Measurements from ENCODE around the gene C11orf68. TPM values are rescaled to one million over a fixed set of nuclear protein-coding genes. Genes with fewer than 3 reads are reported as not detected.
A peak's percentile ranks its signal among the peaks of the same experiment; 100 is the strongest.

The C11orf68 gene
- total RNA-seq: 10 to 100 TPM; 17.9 to 38.8 TPM
- polyA plus RNA-seq: 10 to 100 TPM; 26.8 to 30.8 TPM
- long read RNA-seq, donor 1, transcript C11orf68-203 (1 exons, 1,528 nt): major isoform, 25 of 304 reads
- long read RNA-seq, donor 1, transcript C11orf68-202 (2 exons, 1,559 nt): minor isoform, 17 of 304 reads
- long read RNA-seq, donor 1, transcript C11orf68-201 (2 exons, 1,619 nt): minor isoform, 7 of 304 reads
- long read RNA-seq, donor 1, partial matches to known transcripts: 255 of 304 reads
- long read RNA-seq, donor 1, other reads (novel, unspliced or antisense): 0 of 304 reads
- long read RNA-seq, donor 2, transcript C11orf68-202 (2 exons, 1,559 nt): major isoform, 11 of 20 reads
- long read RNA-seq, donor 2, transcript C11orf68-203 (1 exons, 1,528 nt): minor isoform, 5 of 20 reads
- long read RNA-seq, donor 2, partial matches to known transcripts: 0 of 20 reads
- long read RNA-seq, donor 2, other reads (novel, unspliced or antisense): 0 of 20 reads
- long read RNA-seq, donor 3, transcript C11orf68-202 (2 exons, 1,559 nt): minor isoform, 5 of 20 reads
- long read RNA-seq, donor 3, transcript C11orf68-203 (1 exons, 1,528 nt): major isoform, 11 of 20 reads
- long read RNA-seq, donor 3, partial matches to known transcripts: 0 of 20 reads
- long read RNA-seq, donor 3, other reads (novel, unspliced or antisense): 0 of 20 reads
- long read RNA-seq, donor 4, transcript C11orf68-203 (1 exons, 1,528 nt): major isoform, 13 of 226 reads
- long read RNA-seq, donor 4, transcript C11orf68-202 (2 exons, 1,559 nt): minor isoform, 10 of 226 reads
- long read RNA-seq, donor 4, partial matches to known transcripts: 199 of 226 reads
- long read RNA-seq, donor 4, other reads (novel, unspliced or antisense): 0 of 226 reads
- long read RNA-seq, donor 5, transcript C11orf68-201 (2 exons, 1,619 nt): minor isoform, 6 of 43 reads
- long read RNA-seq, donor 5, transcript C11orf68-202 (2 exons, 1,559 nt): minor isoform, 16 of 43 reads
- long read RNA-seq, donor 5, transcript C11orf68-203 (1 exons, 1,528 nt): major isoform, 21 of 43 reads
- long read RNA-seq, donor 5, partial matches to known transcripts: 0 of 43 reads
- long read RNA-seq, donor 5, other reads (novel, unspliced or antisense): 0 of 43 reads

DNA sequence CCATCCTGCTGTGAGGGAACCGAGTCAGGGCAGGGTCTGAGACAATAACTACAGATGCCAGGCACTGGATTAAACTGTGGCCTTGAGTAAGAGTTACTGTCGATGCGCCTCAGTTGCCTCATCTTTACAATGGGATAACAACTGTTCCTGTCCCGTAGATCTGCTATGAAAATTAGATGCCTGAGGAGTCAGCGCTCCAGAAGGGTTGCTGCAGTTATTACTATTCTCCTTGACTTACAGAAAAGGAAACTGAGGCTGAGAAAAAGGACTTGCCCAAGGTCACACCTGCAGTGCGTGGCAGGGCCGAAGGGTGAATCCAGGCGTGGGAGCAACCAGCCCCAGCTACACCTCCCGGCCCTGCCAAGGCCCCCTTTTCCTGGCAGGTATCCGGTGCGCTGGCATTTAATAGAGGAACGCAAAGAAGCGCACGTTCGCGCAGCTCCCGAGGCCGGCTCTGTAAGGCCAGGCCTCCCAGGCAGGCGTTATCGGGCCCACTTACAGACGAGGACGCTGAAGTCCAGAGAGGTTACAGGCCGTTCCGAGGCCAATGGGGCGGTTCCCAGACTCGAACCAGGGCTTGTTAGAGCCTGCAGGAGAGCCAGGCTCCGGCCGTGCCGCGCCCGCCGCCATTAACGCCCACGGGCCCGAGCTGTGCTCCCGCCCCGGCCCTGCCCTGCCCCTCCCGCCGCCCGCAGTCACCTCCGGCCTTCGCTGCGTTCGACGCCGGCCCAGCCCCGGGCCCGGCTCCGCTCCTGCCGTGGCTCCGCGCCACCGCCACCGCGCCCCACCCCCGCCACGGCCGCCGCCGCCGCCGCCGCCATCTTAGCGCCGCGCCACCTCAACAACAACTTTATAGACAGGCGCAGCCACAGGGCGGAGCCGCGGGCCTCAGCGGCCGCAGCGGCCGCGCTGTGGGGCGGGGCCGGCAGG, at the start of gene C11orf68:
C11orf68 (minus strand) TSS at position 852 of the 930 bp plus-strand sequence; CDS start at position 821, 31 bp downstream.
- 3 to 6% methylated on average over 52 to 77 of the region's 77 CpGs for WGBS, 2 donors
- H3K27ac ChIP-seq (ENCODE audit: low read depth in 1 of 2, low read length in 1 of 2): peak within 1 kb of the TSS; percentile 90 to 95
- H3K4me1 ChIP-seq (ENCODE audit: control insufficient read depth in 5 of 5, insufficient read depth in 5 of 5, low read length in 5 of 5): peaks cover 9 to 41% (median 18%) of the 10 kb centered on the region in 5 donors
- no peak for ATAC-seq (ENCODE audit: insufficient read depth, low FRiP score)
- H3K4me3 ChIP-seq: peak within 1 kb of the TSS; percentile 93
- TF ChIP-seq, protein P1, sequence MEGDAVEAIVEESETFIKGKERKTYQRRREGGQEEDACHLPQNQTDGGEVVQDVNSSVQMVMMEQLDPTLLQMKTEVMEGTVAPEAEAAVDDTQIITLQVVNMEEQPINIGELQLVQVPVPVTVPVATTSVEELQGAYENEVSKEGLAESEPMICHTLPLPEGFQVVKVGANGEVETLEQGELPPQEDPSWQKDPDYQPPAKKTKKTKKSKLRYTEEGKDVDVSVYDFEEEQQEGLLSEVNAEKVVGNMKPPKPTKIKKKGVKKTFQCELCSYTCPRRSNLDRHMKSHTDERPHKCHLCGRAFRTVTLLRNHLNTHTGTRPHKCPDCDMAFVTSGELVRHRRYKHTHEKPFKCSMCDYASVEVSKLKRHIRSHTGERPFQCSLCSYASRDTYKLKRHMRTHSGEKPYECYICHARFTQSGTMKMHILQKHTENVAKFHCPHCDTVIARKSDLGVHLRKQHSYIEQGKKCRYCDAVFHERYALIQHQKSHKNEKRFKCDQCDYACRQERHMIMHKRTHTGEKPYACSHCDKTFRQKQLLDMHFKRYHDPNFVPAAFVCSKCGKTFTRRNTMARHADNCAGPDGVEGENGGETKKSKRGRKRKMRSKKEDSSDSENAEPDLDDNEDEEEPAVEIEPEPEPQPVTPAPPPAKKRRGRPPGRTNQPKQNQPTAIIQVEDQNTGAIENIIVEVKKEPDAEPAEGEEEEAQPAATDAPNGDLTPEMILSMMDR (IDR thresholded peaks at IDR 0.05; ENCODE audit: control extremely low read depth, extremely low read depth): no peak
- peak within 1 kb of the TSS; percentile 74 to 96 for H3K9ac ChIP-seq (ENCODE audit: insufficient read depth in 1 of 2, low read length in 2 of 2)
- H3K36me3 ChIP-seq (ENCODE audit: control insufficient read depth in 4 of 4, insufficient read depth in 4 of 4, low read length in 4 of 4): peaks cover 0 to 31% (median 12%) of the 10 kb centered on the region in 4 donors
- DNase-seq: peak in 1 of 3 donors; percentile 30
- no peaks in the 10 kb centered on the region for H3K9me3 ChIP-seq (ENCODE audit: control insufficient read depth in 4 of 4, insufficient read depth in 3 of 4, low read length in 3 of 4)
- no peaks in the 10 kb centered on the region for H3K27me3 ChIP-seq (ENCODE audit: control insufficient read depth in 3 of 3, insufficient read depth in 3 of 3, low read length in 2 of 3)

DNA sequence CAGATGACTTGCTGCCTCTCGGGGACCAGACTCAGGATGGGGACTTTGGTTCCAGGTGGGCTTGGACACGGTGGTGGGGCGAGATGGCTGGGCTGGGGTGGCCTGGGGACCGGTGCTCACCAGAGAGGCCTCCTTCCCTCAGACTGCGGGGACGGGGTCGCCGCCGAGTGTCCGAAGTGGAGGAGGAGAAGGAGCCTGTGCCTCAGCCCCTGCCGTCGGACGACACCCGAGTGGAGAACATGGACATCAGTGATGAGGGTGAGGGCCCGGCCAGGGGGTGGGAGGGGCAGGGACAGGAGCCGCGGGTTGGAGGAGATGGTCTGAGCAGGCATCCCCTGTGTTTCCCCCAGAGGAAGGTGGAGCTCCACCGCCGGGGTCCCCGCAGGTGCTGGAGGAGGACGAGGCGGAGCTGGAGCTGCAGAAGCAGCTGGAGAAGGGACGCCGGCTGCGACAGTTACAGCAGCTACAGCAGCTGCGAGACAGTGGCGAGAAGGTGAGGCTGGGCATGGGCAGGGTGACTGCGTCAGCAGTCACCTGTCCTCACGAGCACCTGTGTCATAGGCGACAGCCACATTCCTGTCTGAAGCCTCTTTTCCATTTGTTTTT, 48.6 kb upstream of the C11orf68 start:
- Histone ChIP-seq H3K36me3 (ENCODE audit: control insufficient read depth in 4 of 4, insufficient read depth in 4 of 4, low read length in 4 of 4) (peaks cover 17 to 53% (median 31%) of the 10 kb centered on the region in 4 donors), H3K9me3 (ENCODE audit: control insufficient read depth in 4 of 4, insufficient read depth in 3 of 4, low read length in 3 of 4) (no peaks in the 10 kb centered on the region), H3K9ac (ENCODE audit: insufficient read depth in 1 of 2, low read length in 2 of 2) (no peak overlapping the region), H3K4me3 (no peak overlapping the region), H3K27ac (ENCODE audit: low read depth in 1 of 2, low read length in 1 of 2) (no peak overlapping the region), H3K4me1 (ENCODE audit: control insufficient read depth in 5 of 5, insufficient read depth in 5 of 5, low read length in 5 of 5) (peaks cover 3 to 10% (median 8%) of the 10 kb centered on the region in 5 donors), H3K27me3 (ENCODE audit: control insufficient read depth in 3 of 3, insufficient read depth in 3 of 3, low read length in 2 of 3) (no peaks in the 10 kb centered on the region)
- TF ChIP-seq, protein P1 (IDR thresholded peaks at IDR 0.05; ENCODE audit: control extremely low read depth, extremely low read depth): no peak
- ATAC-seq (ENCODE audit: insufficient read depth, low FRiP score) (no peak), DNase-seq (no peak)
- 94 to 95% methylated on average over 26 to 30 of the region's 30 CpGs for WGBS, 2 donors
